ENCODE data around the gene SPRED3. TPM values are rescaled to one million over a fixed set of nuclear protein-coding genes. Genes with fewer than 3 reads are reported as not detected.

SPRED3 gene
- total RNA-seq, 4 donors from 2014 or later, result 0.44 to 7.1 (median 0.96) TPM

DNA sequence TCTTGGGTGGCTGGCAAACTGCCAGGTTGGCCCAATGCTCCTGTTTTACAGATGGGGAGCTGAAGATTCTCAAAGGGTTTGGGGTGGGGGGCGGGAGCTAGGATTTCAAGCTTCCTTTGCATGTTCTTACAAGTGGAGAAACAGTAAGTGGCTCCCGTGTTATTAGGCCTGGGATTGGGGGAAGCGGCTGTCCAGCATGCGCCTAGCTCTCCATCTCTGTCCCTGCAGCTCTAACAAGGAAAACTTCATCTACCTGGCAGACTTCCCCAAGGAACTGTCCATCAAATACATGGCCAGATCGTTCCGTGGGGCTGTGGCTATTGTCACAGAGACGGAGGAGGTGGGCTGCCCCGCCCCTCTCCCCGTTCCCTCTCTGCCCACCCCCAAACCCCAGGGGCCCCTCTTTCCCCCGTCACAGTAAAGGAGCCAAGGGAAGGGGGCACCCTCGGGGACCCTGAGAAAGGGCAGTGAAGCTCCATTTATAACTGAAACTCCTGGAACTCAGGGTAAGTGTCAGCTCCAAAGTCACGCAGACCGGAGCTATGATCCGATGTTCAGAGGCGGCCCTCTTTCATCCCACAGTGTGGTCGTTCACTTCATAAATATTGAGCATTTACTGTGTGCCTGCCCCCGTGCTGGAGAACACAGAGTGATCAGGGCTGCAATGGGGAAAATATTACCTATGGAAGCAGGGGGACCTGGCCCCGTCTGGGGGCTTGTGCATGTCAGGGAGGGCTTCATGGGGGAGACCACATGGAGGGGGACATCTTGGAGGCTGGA, 29.1 kb upstream of the SPRED3 start:
- DNase-seq, result no peak
- H3K4me3 ChIP-seq (replicated peaks in 1 of 3), result no peak overlapping the region
- TF ChIP-seq, protein P1, sequence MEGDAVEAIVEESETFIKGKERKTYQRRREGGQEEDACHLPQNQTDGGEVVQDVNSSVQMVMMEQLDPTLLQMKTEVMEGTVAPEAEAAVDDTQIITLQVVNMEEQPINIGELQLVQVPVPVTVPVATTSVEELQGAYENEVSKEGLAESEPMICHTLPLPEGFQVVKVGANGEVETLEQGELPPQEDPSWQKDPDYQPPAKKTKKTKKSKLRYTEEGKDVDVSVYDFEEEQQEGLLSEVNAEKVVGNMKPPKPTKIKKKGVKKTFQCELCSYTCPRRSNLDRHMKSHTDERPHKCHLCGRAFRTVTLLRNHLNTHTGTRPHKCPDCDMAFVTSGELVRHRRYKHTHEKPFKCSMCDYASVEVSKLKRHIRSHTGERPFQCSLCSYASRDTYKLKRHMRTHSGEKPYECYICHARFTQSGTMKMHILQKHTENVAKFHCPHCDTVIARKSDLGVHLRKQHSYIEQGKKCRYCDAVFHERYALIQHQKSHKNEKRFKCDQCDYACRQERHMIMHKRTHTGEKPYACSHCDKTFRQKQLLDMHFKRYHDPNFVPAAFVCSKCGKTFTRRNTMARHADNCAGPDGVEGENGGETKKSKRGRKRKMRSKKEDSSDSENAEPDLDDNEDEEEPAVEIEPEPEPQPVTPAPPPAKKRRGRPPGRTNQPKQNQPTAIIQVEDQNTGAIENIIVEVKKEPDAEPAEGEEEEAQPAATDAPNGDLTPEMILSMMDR (IDR thresholded peaks at IDR 0.05), result no peak
- no peak for TF ChIP-seq POLR2A (IDR thresholded peaks at IDR 0.05)
- intact Hi-C loops (cut with DNase I), result no loop called here
- no peaks in the 10 kb centered on the region for H3K9me3 ChIP-seq
- peaks cover 8 to 10% of the 10 kb centered on the region in 2 donors for H3K4me1 ChIP-seq
- no peak overlapping the region for H3K27ac ChIP-seq
- H3K27me3 ChIP-seq, result no peaks in the 10 kb centered on the region
- 52 to 80% methylated on average over 9 to 14 of the region's 18 CpGs for WGBS, 2 donors
- H3K36me3 ChIP-seq, result no peaks in the 10 kb centered on the region

DNA sequence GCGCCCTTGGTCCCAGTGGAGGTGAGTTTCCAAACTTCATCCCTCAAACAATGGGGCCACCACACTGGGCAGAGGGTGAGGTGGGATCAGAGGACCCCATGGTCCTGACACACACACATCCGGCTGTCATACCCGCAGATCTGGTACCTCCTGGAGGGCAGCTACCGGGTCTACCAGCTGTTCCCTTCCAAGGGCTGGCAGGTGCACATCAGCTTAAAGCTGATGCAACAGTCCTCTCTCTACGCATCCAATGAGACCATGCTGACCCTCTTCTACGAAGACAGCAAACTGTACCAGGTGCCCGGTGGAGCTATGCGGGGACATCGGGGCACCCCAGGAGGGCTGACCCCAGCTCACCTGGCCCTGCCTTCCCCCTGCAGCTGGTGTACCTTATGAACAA, 28.1 kb upstream of the SPRED3 start:
- no peaks in the 10 kb centered on the region for H3K27me3 ChIP-seq

DNA sequence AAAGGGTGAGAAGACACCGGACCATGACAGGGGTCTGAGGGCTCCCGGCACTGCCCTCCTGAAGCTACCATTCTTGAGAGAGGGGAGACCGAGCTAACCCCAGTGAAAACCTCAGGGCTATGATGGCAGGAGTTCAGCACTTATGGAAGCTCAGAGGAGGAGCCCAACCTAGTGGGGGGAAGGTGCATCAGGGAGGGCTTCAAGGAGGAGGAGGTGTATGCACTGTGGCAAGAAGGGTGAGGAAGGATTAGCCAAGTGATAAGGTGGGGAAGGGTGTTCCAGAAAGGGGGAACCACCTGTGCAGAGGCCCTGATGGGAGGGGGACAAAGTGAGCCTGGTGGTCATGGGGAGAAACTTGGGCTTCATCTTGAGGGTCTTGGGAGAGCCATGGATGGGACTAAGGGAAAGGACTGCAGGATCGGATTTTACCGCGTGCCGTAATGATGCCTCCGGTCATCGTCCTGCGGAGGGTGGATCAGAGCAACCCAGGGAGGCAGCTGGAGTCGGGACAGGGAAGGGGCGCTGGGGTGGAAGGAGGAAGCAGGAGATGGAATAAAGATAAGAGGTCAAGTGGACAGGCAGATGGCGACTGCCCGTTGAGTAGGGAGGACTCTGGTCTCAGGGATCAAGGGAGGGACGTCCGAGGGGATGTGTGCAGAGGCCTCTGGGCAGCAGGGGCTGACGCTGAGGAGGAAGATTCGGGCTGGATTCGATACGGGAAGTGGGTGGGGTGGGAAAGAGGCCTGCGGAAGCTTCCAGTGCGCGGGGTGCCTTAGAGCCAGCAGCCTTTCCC, 27.5 kb upstream of the SPRED3 start:
- Histone ChIP-seq H3K4me1 (peaks cover 8 to 10% of the 10 kb centered on the region in 2 donors), H3K27me3 (no peaks in the 10 kb centered on the region), H3K36me3 (no peaks in the 10 kb centered on the region), H3K27ac (no peak overlapping the region), H3K4me3 (replicated peaks in 1 of 3) (peak overlapping the region in 1 of 3 donors; percentile 43), H3K9me3 (no peaks in the 10 kb centered on the region)
- WGBS, 2 donors, result 20 to 21% methylated on average over 23 of the region's 23 CpGs
- DNase-seq, result no peak
- TF ChIP-seq POLR2A (IDR thresholded peaks at IDR 0.05), result no peak
- TF ChIP-seq, protein P1 (IDR thresholded peaks at IDR 0.05), result no peak
- intact Hi-C loops (cut with DNase I), result no loop called here

More for the DNA sequence above, 28.1 kb upstream of the SPRED3 start:
- Histone ChIP-seq H3K27ac (no peak overlapping the region), H3K36me3 (no peaks in the 10 kb centered on the region), H3K4me1 (peaks cover 8 to 10% of the 10 kb centered on the region in 2 donors), H3K4me3 (replicated peaks in 1 of 3) (no peak overlapping the region), H3K9me3 (no peaks in the 10 kb centered on the region)
- no peak for TF ChIP-seq POLR2A (IDR thresholded peaks at IDR 0.05)
- TF ChIP-seq, protein P1 (IDR thresholded peaks at IDR 0.05), result no peak
- intact Hi-C loops (cut with DNase I), result no loop called here
- 84 to 87% methylated on average over 4 to 6 of the region's 9 CpGs for WGBS, 2 donors
- DNase-seq, result no peak

DNA sequence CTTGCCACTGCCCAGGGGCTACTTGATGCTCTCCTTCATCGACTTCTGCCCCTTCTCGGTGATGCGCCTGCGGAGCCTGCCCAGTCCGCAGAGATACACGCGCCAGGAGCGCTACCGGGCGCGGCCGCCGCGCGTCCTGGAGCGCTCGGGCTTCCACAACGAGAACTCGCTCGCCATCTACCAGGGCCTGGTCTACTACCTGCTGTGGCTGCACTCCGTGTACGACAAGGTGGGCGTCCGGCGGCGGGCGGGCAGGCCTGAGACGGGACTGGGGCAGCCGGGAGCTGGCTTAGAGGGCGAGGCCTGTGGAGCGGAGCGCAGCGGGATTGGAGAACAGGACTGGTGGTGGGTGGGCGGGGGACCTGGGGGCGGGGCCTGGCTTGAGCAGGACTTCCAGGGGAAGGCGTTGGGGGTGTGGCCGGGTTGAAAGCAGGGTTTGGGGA, 26.8 kb upstream of the SPRED3 start:
- DNase-seq, result peak; percentile 76 to 83
- no peaks in the 10 kb centered on the region for H3K9me3 ChIP-seq
- H3K36me3 ChIP-seq, result no peaks in the 10 kb centered on the region
- 0% methylated on average over 3 of the region's 37 CpGs; no CpG with 5 or more reads in 1 of the 2 donors for WGBS, 2 donors
- intact Hi-C loops (cut with DNase I), result no loop called here
- H3K4me3 ChIP-seq (replicated peaks in 1 of 3), result peak overlapping the region in 2 of 3 donors; percentile 4 to 43
- H3K4me1 ChIP-seq, result peaks cover 8 to 10% of the 10 kb centered on the region in 2 donors
- TF ChIP-seq POLR2A (IDR thresholded peaks at IDR 0.05), result no peak
- TF ChIP-seq, protein P1 (IDR thresholded peaks at IDR 0.05), result peak in 3 of 6 experiments; percentile 18 to 31 (median 27)
- H3K27ac ChIP-seq, result no peak overlapping the region
- H3K27me3 ChIP-seq, result no peaks in the 10 kb centered on the region

Measured in thyroid gland (tissue), 4 donors.